ENCODE data around the gene TOMM5.

- TF ChIP-seq NFATC3 (CRISPR knock-in tag; IDR thresholded peaks at IDR 0.05) (no peak), BRCA1 (CRISPR knock-in tag; IDR thresholded peaks at IDR 0.05) (no peak), DR1 (CRISPR knock-in tag; IDR thresholded peaks at IDR 0.05) (no peak), CTCF (CRISPR knock-in tag; IDR thresholded peaks at IDR 0.05) (no peak), MYPOP (CRISPR knock-in tag; IDR thresholded peaks at IDR 0.05) (no peak), ZBTB1 (CRISPR knock-in tag; IDR thresholded peaks at IDR 0.05; ENCODE audit: borderline replicate concordance) (no peak), YY1 (IDR thresholded peaks at IDR 0.05; ENCODE audit: insufficient read depth, insufficient replicate concordance, low read depth, low read length) (no peak), ZNF205 (CRISPR knock-in tag; IDR thresholded peaks at IDR 0.05) (no peak), ZNF687 (CRISPR knock-in tag; IDR thresholded peaks at IDR 0.05) (no peak), ZNF589 (CRISPR knock-in tag; conservative IDR thresholded peaks at IDR 0.05) (no peak)
Measured at GRCh38 chr9:37625036-37625757, 32.8 kb upstream of the TOMM5 start.

Measured in HepG2 (cell line).